OCI-LY1 (cell line): Measurements from ENCODE around the gene DNAH14.
"Not testable (repeated sequence)": the region's sequence is repeated elsewhere in the genome, so short reads cannot be mapped to it uniquely, and the experiment has no call there.

ENCODE experiments used
- H2AFZ ChIP-seq: fragments of 200-600 bp; sonication (generic), shearing (Covaris generic); 2 replicates; pipeline ENCODE4 v1.6.0; 2014; ENCODE audit warnings: antibody characterized with exemption, mild to moderate bottlenecking, low read length
- H3F3A ChIP-seq: fragments of 200-600 bp; sonication (generic), shearing (Covaris generic); 2 replicates; pipeline ENCODE4 v1.6.0; 2014; ENCODE audit warnings: mild to moderate bottlenecking, antibody characterized with exemption, low read length, moderate library complexity; ENCODE audit not compliant: insufficient read depth
- H3K27ac ChIP-seq: fragments of 200-600 bp; sonication (generic); 2 replicates; pipeline ENCODE4 v1.5.1; 2014; ENCODE audit warnings: low read length, mixed run types, mild to moderate bottlenecking, low read depth; ENCODE audit not compliant: poor library complexity, severe bottlenecking
- H3K27me3 ChIP-seq: fragments of 200-600 bp; sonication (generic); 2 replicates; pipeline ENCODE4 v1.6.0; 2014; ENCODE audit warnings: antibody characterized with exemption, mild to moderate bottlenecking, low read length, moderate library complexity; ENCODE audit not compliant: insufficient read depth
- H3K36me3 ChIP-seq: fragments of 200-600 bp; sonication (generic); 2 replicates; pipeline ENCODE4 v1.6.1; 2014; ENCODE audit warnings: mild to moderate bottlenecking, antibody characterized with exemption, low read length, moderate library complexity, mixed read lengths; ENCODE audit not compliant: insufficient read depth
- H3K4me1 ChIP-seq: fragments of 200-600 bp; sonication (generic); 2 replicates; pipeline ENCODE4 v1.5.1; 2014; ENCODE audit warnings: mild to moderate bottlenecking, low read length, moderate library complexity; ENCODE audit not compliant: insufficient read depth, severe bottlenecking
- H3K4me2 ChIP-seq: fragments of 200-600 bp; sonication (generic), shearing (Covaris generic); 2 replicates; pipeline ENCODE4 v1.6.1; 2014; ENCODE audit warnings: low read length
- H3K4me3 ChIP-seq: fragments of 200-600 bp; sonication (generic); 2 replicates; pipeline ENCODE4 v1.5.1; 2014; ENCODE audit warnings: low read length, low read depth, mild to moderate bottlenecking, mixed read lengths; ENCODE audit not compliant: poor library complexity, severe bottlenecking
- H3K79me2 ChIP-seq: fragments of 200-600 bp; shearing (Covaris generic); 2 replicates; pipeline ENCODE4 v1.6.1; 2016; ENCODE audit warnings: mixed run types, low read length, mixed read lengths; ENCODE audit not compliant: insufficient read depth
- H3K9ac ChIP-seq: fragments of 200-600 bp; sonication (generic), shearing (Covaris generic); 2 replicates; pipeline ENCODE4 v1.6.1; 2014; ENCODE audit warnings: mild to moderate bottlenecking, low read length, mixed read lengths
- H3K9me2 ChIP-seq: fragments of 200-600 bp; sonication (generic), shearing (Covaris generic); 2 replicates; pipeline ENCODE4 v1.6.1; 2014; ENCODE audit warnings: low read depth, mild to moderate bottlenecking, low read length, mixed read lengths
- H3K9me3 ChIP-seq: fragments of 200-600 bp; shearing (Covaris generic); 2 replicates; pipeline ENCODE4 v1.6.1; 2014; ENCODE audit warnings: low read length, mixed read lengths
- H4K20me1 ChIP-seq: fragments of 200-600 bp; sonication (generic), shearing (Covaris generic); 2 replicates; pipeline ENCODE4 v1.6.0; 2016; ENCODE audit warnings: mild to moderate bottlenecking, low read length; ENCODE audit not compliant: insufficient read depth
- EZH2 ChIP-seq: fragments of 200-600 bp; sonication (generic), shearing (Covaris generic); IDR thresholded peaks from 2 replicates; pipeline ENCODE4 v1.8.0; 2017; ENCODE audit warnings: borderline replicate concordance, mixed run types, mild to moderate bottlenecking, antibody characterized with exemption, low read length, moderate library complexity, mixed read lengths
- TF ChIP-seq, protein P1 (sequence below): fragments of 200-600 bp; sonication (generic), shearing (Covaris generic); IDR thresholded peaks from 2 replicates; pipeline ENCODE4 v1.5.1; 2017; ENCODE audit warnings: mild to moderate bottlenecking, antibody characterized with exemption, low read length, moderate library complexity, mixed read lengths

DNAH14 gene

GRCh38 chr1:225224287-225224686, 294.8 kb downstream of the DNAH14 start:
- H3K9me2 ChIP-seq: no peaks in the 10 kb centered on the region
- H3K36me3 ChIP-seq: no peaks in the 10 kb centered on the region
- H3K79me2 ChIP-seq: no peaks in the 10 kb centered on the region
- H4K20me1 ChIP-seq: no peaks in the 10 kb centered on the region
- no peak overlapping the region for H3K4me3 ChIP-seq
- no peak overlapping the region for H3K4me2 ChIP-seq
- H3K9ac ChIP-seq: no peak overlapping the region
- no peak overlapping the region for H2AFZ ChIP-seq
- TF ChIP-seq, protein P1, sequence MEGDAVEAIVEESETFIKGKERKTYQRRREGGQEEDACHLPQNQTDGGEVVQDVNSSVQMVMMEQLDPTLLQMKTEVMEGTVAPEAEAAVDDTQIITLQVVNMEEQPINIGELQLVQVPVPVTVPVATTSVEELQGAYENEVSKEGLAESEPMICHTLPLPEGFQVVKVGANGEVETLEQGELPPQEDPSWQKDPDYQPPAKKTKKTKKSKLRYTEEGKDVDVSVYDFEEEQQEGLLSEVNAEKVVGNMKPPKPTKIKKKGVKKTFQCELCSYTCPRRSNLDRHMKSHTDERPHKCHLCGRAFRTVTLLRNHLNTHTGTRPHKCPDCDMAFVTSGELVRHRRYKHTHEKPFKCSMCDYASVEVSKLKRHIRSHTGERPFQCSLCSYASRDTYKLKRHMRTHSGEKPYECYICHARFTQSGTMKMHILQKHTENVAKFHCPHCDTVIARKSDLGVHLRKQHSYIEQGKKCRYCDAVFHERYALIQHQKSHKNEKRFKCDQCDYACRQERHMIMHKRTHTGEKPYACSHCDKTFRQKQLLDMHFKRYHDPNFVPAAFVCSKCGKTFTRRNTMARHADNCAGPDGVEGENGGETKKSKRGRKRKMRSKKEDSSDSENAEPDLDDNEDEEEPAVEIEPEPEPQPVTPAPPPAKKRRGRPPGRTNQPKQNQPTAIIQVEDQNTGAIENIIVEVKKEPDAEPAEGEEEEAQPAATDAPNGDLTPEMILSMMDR: no peak
- no peak for TF ChIP-seq EZH2
- no peaks in the 10 kb centered on the region for H3K9me3 ChIP-seq
- no peaks in the 10 kb centered on the region for H3K4me1 ChIP-seq
- no peak overlapping the region for H3K27ac ChIP-seq
- H3K27me3 ChIP-seq: no peaks in the 10 kb centered on the region
- H3F3A ChIP-seq: no peaks in the 10 kb centered on the region

GRCh38 chr1:225225681-225226080, 296.2 kb downstream of the DNAH14 start:
- no peaks in the 10 kb centered on the region for H3K9me2 ChIP-seq
- TF ChIP-seq, protein P1: no peak
- TF ChIP-seq EZH2: no peak
- no peaks in the 10 kb centered on the region for H3K79me2 ChIP-seq
- no peak overlapping the region for H3K4me2 ChIP-seq
- H2AFZ ChIP-seq: no peak overlapping the region
- no peaks in the 10 kb centered on the region for H3K27me3 ChIP-seq
- H3K4me3 ChIP-seq: no peak overlapping the region
- H3K9me3 ChIP-seq: no peaks in the 10 kb centered on the region
- H3K27ac ChIP-seq: no peak overlapping the region
- no peaks in the 10 kb centered on the region for H3F3A ChIP-seq
- no peak overlapping the region for H3K9ac ChIP-seq
- H3K4me1 ChIP-seq: no peaks in the 10 kb centered on the region
- no peaks in the 10 kb centered on the region for H4K20me1 ChIP-seq
- no peaks in the 10 kb centered on the region for H3K36me3 ChIP-seq

GRCh38 chr1:225228871-225229303, 299.4 kb downstream of the DNAH14 start:
- H3K79me2 ChIP-seq: no peaks in the 10 kb centered on the region
- H3F3A ChIP-seq: no peaks in the 10 kb centered on the region
- H3K36me3 ChIP-seq: no peaks in the 10 kb centered on the region
- TF ChIP-seq, protein P1: no peak
- TF ChIP-seq EZH2: no peak
- no peak overlapping the region for H3K4me2 ChIP-seq
- H3K27me3 ChIP-seq: no peaks in the 10 kb centered on the region
- no peaks in the 10 kb centered on the region for H3K4me1 ChIP-seq
- H2AFZ ChIP-seq: no peak overlapping the region
- H3K9ac ChIP-seq: no peak overlapping the region
- no peak overlapping the region for H3K27ac ChIP-seq
- no peaks in the 10 kb centered on the region for H3K9me2 ChIP-seq
- H4K20me1 ChIP-seq: no peaks in the 10 kb centered on the region
- H3K9me3 ChIP-seq: no peaks in the 10 kb centered on the region
- no peak overlapping the region for H3K4me3 ChIP-seq

GRCh38 chr1:225229429-225229828, 300.0 kb downstream of the DNAH14 start:
- H3K4me1 ChIP-seq, H3F3A ChIP-seq, H3K36me3 ChIP-seq, H3K4me2 ChIP-seq, H4K20me1 ChIP-seq, H3K27me3 ChIP-seq, H3K9me3 ChIP-seq, H3K9ac ChIP-seq, H3K27ac ChIP-seq, H2AFZ ChIP-seq, H3K79me2 ChIP-seq, H3K4me3 ChIP-seq, H3K9me2 ChIP-seq: not testable (repeated sequence)
